ENCODE data around the gene CYBC1. TPM values are rescaled to one million over a fixed set of nuclear protein-coding genes. Genes with fewer than 3 reads are reported as not detected.

CYBC1 gene
- total RNA-seq, 1 donor from 2014 or later = 31.3 TPM

GRCh38 chr17:82474223-82475010 lies 23.9 kb upstream of the CYBC1 start:
- DNase-seq (ENCODE audit: low read depth) (no peak), FAIRE-seq (no peak)
- H3K4me3 ChIP-seq (ENCODE audit: low read depth, low read length) = no peak overlapping the region
- peaks cover 15% of the 10 kb centered on the region for H3K36me3 ChIP-seq (ENCODE audit: control insufficient read depth, insufficient read depth, low read length)
- H3K27me3 ChIP-seq (ENCODE audit: control insufficient read depth, insufficient read depth, low read length) = no peaks in the 10 kb centered on the region
- no peak for TF ChIP-seq CTCF (IDR thresholded peaks at IDR 0.05; ENCODE audit: insufficient read depth, low read length, severe bottlenecking)

GRCh38 chr17:82470065-82470464 lies 19.5 kb upstream of the CYBC1 start:
- Histone ChIP-seq H3K36me3 (ENCODE audit: control insufficient read depth, insufficient read depth, low read length) (peaks cover 17% of the 10 kb centered on the region), H3K4me3 (ENCODE audit: low read depth, low read length) (no peak overlapping the region), H3K27me3 (ENCODE audit: control insufficient read depth, insufficient read depth, low read length) (no peaks in the 10 kb centered on the region)
- no peak for FAIRE-seq
- DNase-seq (ENCODE audit: low read depth) = no peak
- TF ChIP-seq CTCF (IDR thresholded peaks at IDR 0.05; ENCODE audit: insufficient read depth, low read length, severe bottlenecking) = no peak

- H3K36me3 ChIP-seq (ENCODE audit: control insufficient read depth, insufficient read depth, low read length) = peaks cover 23% of the 10 kb centered on the region
- no peak for DNase-seq (ENCODE audit: low read depth)
These were observed 18.1 kb upstream of the CYBC1 start for GRCh38 chr17:82468692-82469091.

DNA sequence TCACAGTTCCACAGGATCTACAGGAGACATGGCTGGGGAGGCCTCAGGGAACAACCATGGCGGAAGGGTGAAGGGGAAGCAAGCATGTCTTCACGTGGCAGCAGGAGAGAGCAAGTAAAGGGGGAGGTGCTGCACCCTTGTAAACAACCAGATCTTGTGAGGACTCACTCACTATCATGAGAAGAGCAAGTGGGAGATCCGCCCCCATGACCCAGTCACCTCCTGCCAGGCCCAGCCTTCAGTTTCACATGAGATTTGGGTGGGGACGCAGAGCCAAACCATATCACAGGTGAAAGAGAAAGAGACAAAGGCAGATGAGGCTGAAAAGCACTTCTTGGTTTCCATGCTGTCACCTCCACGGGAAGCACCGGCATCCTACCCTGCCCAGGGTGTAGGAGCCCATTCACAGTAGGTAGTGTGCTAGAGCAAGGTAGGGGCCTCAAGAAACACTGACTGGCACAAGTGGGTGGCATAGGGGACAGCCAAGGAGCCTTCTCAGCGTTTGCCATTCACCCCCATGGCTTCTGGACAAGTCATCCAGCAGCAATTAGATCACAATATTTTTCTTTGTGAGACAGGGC lies 14.6 kb upstream of the CYBC1 start:
- H3K36me3 ChIP-seq (ENCODE audit: control insufficient read depth, insufficient read depth, low read length) = peaks cover 28% of the 10 kb centered on the region
- H3K4me3 ChIP-seq (ENCODE audit: low read depth, low read length) = no peak overlapping the region
- no peaks in the 10 kb centered on the region for H3K27me3 ChIP-seq (ENCODE audit: control insufficient read depth, insufficient read depth, low read length)
- DNase-seq (ENCODE audit: low read depth) (no peak), FAIRE-seq (no peak)
- no peak for TF ChIP-seq CTCF (IDR thresholded peaks at IDR 0.05; ENCODE audit: insufficient read depth, low read length, severe bottlenecking)

More at GRCh38 chr17:82468692-82469091, 18.1 kb upstream of the CYBC1 start:
- no peak for TF ChIP-seq CTCF (IDR thresholded peaks at IDR 0.05; ENCODE audit: insufficient read depth, low read length, severe bottlenecking)
- no peaks in the 10 kb centered on the region for H3K27me3 ChIP-seq (ENCODE audit: control insufficient read depth, insufficient read depth, low read length)
- FAIRE-seq = no peak
- H3K4me3 ChIP-seq (ENCODE audit: low read depth, low read length) = no peak overlapping the region

DNA sequence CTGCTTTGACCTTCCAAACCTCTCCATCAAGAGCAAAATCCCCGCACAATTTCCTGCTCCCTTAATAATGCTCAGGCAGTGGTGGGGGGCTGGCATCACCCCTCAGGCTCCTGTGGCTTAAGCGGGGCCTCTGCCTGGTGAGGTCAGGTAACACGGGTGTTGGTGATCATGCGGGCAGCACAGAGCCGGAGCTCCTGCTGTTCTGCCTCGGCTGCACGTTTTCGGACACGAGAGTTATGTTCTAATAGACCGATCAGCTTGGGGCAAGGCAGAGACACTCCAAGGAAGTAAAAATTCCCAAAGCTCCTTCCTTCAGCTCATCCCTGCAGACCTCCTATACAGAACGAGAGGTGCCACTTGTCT lies 14.0 kb upstream of the CYBC1 start:
- Histone ChIP-seq H3K36me3 (ENCODE audit: control insufficient read depth, insufficient read depth, low read length) (peaks cover 26% of the 10 kb centered on the region), H3K27me3 (ENCODE audit: control insufficient read depth, insufficient read depth, low read length) (no peaks in the 10 kb centered on the region), H3K4me3 (ENCODE audit: low read depth, low read length) (no peak overlapping the region)
- no peak for DNase-seq (ENCODE audit: low read depth)
- no peak for FAIRE-seq
- no peak for TF ChIP-seq CTCF (IDR thresholded peaks at IDR 0.05; ENCODE audit: insufficient read depth, low read length, severe bottlenecking)

Measured in bronchial epithelial cell (primary cell).